ENCODE results near the gene MYH6.

GRCh38 chr14:23428686-23429495, 20.8 kb upstream of the MYH6 start:
- TF ChIP-seq, protein P1, sequence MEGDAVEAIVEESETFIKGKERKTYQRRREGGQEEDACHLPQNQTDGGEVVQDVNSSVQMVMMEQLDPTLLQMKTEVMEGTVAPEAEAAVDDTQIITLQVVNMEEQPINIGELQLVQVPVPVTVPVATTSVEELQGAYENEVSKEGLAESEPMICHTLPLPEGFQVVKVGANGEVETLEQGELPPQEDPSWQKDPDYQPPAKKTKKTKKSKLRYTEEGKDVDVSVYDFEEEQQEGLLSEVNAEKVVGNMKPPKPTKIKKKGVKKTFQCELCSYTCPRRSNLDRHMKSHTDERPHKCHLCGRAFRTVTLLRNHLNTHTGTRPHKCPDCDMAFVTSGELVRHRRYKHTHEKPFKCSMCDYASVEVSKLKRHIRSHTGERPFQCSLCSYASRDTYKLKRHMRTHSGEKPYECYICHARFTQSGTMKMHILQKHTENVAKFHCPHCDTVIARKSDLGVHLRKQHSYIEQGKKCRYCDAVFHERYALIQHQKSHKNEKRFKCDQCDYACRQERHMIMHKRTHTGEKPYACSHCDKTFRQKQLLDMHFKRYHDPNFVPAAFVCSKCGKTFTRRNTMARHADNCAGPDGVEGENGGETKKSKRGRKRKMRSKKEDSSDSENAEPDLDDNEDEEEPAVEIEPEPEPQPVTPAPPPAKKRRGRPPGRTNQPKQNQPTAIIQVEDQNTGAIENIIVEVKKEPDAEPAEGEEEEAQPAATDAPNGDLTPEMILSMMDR (IDR thresholded peaks at IDR 0.05 in 8 of 11, conservative IDR thresholded peaks at IDR 0.05 in 3 of 11), result no peak
- no peak for TF ChIP-seq POLR2AphosphoS5 (IDR thresholded peaks at IDR 0.05)

Data from spleen (tissue), 7 donors.